ENCODE data around the gene RAPGEF2. TPM values are rescaled to one million over a fixed set of nuclear protein-coding genes. Genes with fewer than 3 reads are reported as not detected.

RAPGEF2 gene
- total RNA-seq, 1 donor from 2014 or later = 31.0 TPM

DNA sequence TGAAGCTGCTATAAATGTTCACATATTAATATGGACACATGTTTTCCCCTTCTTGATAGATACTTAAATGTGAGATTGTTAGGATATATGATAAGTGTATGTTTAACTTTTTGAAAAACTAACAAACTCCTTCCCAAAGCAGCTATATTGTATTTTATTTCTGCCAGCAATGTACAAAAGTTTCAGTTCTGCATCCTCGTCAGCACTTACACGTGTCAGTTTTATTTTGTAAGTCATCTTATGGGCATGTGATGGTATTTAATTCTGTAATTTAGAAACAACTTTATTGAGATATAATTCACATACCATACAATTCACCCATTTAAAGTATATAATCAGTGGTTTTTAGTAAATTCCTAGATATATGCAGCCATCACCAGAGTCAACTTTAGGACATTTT is 31.6 kb downstream of the RAPGEF2 start:
- TF ChIP-seq, protein P1, sequence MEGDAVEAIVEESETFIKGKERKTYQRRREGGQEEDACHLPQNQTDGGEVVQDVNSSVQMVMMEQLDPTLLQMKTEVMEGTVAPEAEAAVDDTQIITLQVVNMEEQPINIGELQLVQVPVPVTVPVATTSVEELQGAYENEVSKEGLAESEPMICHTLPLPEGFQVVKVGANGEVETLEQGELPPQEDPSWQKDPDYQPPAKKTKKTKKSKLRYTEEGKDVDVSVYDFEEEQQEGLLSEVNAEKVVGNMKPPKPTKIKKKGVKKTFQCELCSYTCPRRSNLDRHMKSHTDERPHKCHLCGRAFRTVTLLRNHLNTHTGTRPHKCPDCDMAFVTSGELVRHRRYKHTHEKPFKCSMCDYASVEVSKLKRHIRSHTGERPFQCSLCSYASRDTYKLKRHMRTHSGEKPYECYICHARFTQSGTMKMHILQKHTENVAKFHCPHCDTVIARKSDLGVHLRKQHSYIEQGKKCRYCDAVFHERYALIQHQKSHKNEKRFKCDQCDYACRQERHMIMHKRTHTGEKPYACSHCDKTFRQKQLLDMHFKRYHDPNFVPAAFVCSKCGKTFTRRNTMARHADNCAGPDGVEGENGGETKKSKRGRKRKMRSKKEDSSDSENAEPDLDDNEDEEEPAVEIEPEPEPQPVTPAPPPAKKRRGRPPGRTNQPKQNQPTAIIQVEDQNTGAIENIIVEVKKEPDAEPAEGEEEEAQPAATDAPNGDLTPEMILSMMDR (IDR thresholded peaks at IDR 0.05) = no peak
- Mint-ChIP-seq H3K4me3 (ENCODE audit: unreplicated experiment) (no peak overlapping the region), H3K27me3 (ENCODE audit: low read depth) (no peaks in the 10 kb centered on the region), H3K4me1 (ENCODE audit: low read depth) (peaks cover 4% of the 10 kb centered on the region), H3K9me3 (ENCODE audit: low read depth) (no peaks in the 10 kb centered on the region), H3K27ac (ENCODE audit: unreplicated experiment) (no peak overlapping the region), H3K36me3 (ENCODE audit: low read depth) (no peaks in the 10 kb centered on the region)
- no peak for DNase-seq (ENCODE audit: low spot score)

DNA sequence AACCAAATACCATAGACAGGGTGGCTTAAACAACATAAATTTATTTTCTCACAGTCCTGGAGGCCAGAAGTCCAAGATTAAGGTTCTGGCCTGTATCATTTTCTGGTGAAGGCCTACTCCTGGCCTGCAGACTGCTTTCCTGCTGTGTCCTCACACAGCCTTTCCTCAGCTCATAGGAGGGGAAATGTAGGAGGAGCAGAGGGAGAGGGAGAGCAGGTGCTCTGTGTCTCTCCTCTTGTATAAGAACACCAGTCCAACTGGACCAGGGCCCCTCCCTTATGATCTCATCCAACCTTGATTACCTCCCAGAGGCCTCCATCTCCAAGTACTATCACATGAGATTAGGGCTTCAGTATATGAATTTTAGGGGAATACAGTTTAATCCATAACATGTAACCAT is 34.3 kb downstream of the RAPGEF2 start:
- Mint-ChIP-seq H3K27me3 (ENCODE audit: low read depth) (no peaks in the 10 kb centered on the region), H3K27ac (ENCODE audit: unreplicated experiment) (no peak overlapping the region), H3K36me3 (ENCODE audit: low read depth) (no peaks in the 10 kb centered on the region), H3K9me3 (ENCODE audit: low read depth) (no peaks in the 10 kb centered on the region), H3K4me1 (ENCODE audit: low read depth) (peaks cover 22% of the 10 kb centered on the region), H3K4me3 (ENCODE audit: unreplicated experiment) (no peak overlapping the region)
- no peak for DNase-seq (ENCODE audit: low spot score)
- TF ChIP-seq, protein P1 (IDR thresholded peaks at IDR 0.05) = no peak

DNA sequence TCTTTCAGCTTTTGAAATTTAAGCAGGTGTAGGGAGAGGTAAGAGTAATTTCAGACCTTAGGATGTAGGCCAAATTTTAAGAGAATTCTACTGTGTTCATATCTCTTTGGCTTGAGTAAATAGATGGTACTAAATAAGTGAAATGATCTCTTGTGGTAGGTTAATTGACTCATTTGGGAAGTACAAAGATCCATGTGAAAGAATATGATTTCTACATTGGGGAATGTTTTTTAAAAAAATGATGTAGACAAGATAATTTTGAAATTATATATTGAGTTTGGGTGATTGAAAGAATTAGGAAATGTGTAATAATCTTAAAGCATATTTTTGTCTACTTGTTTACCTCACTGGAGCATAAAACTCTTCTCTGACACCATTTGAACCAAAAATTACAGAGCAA is 35.6 kb downstream of the RAPGEF2 start:
- no peak overlapping the region for H3K27ac Mint-ChIP-seq (ENCODE audit: unreplicated experiment)
- no peaks in the 10 kb centered on the region for H3K9me3 Mint-ChIP-seq (ENCODE audit: low read depth)
- H3K4me3 Mint-ChIP-seq (ENCODE audit: unreplicated experiment) = no peak overlapping the region
- H3K27me3 Mint-ChIP-seq (ENCODE audit: low read depth) = no peaks in the 10 kb centered on the region
- DNase-seq (ENCODE audit: low spot score) = no peak
- peaks cover 24% of the 10 kb centered on the region for H3K4me1 Mint-ChIP-seq (ENCODE audit: low read depth)
- TF ChIP-seq, protein P1 (IDR thresholded peaks at IDR 0.05) = no peak
- no peaks in the 10 kb centered on the region for H3K36me3 Mint-ChIP-seq (ENCODE audit: low read depth)

DNA sequence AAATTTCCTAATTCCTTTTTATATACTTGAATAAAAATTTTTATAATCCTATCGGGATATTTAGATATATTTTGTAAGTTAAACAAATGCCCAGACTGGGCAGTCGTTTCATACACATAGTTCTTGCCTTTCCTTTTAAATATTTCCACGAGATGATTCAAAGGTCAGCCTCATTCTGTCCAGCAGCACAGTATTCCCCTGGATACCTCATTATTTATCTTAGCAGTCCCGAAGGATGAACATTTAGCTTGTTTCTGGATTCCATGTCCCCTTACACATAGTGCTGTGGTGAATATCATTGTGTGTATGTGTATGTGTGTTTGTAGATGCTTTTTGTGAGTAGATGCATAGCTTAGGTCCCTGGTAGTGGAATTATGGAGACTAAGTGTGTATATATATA is 38.3 kb downstream of the RAPGEF2 start:
- H3K9me3 Mint-ChIP-seq (ENCODE audit: low read depth) = no peaks in the 10 kb centered on the region
- TF ChIP-seq, protein P1 (IDR thresholded peaks at IDR 0.05) = no peak
- no peak overlapping the region for H3K4me3 Mint-ChIP-seq (ENCODE audit: unreplicated experiment)
- no peak for DNase-seq (ENCODE audit: low spot score)
- peaks cover 38% of the 10 kb centered on the region for H3K4me1 Mint-ChIP-seq (ENCODE audit: low read depth)
- H3K27me3 Mint-ChIP-seq (ENCODE audit: low read depth) = no peaks in the 10 kb centered on the region
- peak overlapping the region; percentile 81 for H3K27ac Mint-ChIP-seq (ENCODE audit: unreplicated experiment)
- H3K36me3 Mint-ChIP-seq (ENCODE audit: low read depth) = no peaks in the 10 kb centered on the region

DNA sequence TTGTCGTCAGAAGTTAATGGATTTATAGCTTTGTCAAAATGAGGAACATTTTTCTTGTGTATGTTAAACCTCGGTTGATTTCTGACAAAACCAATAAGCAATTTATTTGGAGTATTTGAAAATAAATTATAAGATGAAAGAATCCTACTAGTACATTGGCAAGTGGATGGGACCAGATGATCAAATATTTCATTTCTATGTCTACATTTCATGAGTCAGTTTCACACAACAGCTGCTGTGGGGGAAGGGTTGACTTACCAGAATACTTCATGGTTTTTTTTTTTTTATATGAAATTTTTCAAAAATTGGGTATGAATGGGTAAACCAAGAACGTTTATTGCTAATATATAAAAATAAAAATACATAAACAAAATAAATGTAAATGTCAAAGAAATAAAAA is 39.4 kb downstream of the RAPGEF2 start:
- Mint-ChIP-seq H3K4me3 (ENCODE audit: unreplicated experiment) (no peak overlapping the region), H3K27ac (ENCODE audit: unreplicated experiment) (no peak overlapping the region), H3K4me1 (ENCODE audit: low read depth) (peaks cover 44% of the 10 kb centered on the region), H3K36me3 (ENCODE audit: low read depth) (no peaks in the 10 kb centered on the region), H3K9me3 (ENCODE audit: low read depth) (no peaks in the 10 kb centered on the region), H3K27me3 (ENCODE audit: low read depth) (no peaks in the 10 kb centered on the region)
- TF ChIP-seq, protein P1 (IDR thresholded peaks at IDR 0.05) = no peak
- no peak for DNase-seq (ENCODE audit: low spot score)
